ENCODE results near the gene PITRM1.

PITRM1 gene

DNA sequence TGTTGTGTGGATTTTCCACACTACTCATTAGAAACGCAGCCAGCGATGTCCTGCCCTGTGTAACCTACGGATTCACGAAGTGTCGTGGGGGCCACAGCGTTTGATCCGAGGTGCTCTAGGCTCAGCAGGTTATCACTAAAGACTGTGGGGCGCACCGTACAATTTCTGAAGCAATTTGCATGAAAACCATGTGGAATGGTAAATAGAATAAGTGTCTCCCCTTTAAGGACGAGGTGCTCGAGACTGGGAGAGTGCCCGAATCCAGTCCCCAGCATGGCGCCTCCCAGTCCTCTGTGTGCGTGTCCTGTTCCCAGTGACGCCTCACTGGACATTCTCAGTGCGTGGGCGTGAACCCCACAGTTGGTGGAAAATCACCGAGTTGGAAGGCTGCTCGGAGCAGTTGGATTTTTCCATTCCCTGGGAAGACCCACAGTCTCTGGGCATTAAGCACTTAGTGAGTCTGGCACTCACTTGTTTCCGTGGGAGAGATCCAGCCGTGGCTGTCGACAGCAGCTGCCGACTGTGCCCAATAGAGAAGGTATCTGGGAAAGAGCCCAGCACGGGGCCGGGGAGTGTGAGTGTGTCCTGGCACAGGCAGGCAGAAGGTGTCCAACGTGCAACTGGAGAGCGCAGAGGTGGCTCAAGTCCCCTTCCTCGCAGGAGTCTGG is 68.2 kb downstream of the PITRM1 start:
- peak in 32 of 51 donors; percentile 14 to 86 (median 54) for DNase-seq

DNA sequence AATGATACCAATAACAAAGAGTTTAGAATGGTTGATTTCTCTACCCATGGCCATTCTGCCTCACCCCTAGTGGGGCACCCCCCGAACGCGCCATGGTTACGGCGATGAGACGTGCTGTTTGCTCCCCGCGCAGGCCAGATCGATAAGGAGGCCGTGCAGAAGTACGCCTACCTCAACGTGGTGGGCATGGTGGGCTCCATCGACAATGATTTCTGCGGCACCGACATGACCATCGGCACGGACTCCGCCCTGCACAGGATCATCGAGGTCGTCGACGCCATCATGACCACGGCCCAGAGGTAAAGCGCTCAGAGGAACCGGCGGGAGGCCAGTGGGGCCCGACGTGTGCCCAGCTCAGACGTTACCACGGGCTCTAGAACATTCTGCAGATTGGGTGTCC is 68.9 kb downstream of the PITRM1 start:
- DNase-seq: no peak

DNA sequence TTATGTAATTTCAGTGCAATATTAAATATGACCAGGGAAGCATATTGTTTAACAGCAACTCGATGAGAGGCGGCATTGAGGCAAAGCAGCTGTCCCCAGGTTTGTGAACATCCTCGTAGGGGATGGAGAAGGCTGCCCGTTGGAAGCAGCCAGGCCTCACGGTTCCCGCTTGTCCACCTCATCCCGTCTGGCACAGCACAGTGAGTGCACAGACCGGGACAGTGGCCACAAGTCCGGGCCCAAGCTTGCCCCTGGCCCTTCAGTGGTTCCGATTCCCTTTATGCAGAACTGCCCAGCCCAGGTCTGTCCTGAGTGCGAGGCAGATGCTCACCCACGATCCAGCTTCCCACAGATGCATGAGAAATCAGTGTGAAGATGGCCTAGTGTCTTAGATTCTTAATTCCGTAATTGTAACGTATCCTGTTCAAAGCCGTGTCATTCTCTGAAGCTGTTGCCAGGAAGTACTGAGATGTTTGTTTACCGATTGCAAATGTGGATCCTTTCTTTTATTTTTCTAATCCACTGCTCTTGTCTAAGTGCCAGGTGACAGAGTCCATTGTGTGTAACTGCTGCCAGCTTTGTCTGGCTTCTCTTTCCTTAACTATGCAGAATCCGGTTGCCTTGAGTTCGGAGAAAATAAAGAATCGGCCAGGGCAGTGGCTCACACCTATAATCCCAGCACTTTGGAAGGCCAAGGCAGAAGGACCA is 69.7 kb downstream of the PITRM1 start:
- peak in 4 of 51 donors; percentile 16 to 47 (median 22) for DNase-seq

DNA sequence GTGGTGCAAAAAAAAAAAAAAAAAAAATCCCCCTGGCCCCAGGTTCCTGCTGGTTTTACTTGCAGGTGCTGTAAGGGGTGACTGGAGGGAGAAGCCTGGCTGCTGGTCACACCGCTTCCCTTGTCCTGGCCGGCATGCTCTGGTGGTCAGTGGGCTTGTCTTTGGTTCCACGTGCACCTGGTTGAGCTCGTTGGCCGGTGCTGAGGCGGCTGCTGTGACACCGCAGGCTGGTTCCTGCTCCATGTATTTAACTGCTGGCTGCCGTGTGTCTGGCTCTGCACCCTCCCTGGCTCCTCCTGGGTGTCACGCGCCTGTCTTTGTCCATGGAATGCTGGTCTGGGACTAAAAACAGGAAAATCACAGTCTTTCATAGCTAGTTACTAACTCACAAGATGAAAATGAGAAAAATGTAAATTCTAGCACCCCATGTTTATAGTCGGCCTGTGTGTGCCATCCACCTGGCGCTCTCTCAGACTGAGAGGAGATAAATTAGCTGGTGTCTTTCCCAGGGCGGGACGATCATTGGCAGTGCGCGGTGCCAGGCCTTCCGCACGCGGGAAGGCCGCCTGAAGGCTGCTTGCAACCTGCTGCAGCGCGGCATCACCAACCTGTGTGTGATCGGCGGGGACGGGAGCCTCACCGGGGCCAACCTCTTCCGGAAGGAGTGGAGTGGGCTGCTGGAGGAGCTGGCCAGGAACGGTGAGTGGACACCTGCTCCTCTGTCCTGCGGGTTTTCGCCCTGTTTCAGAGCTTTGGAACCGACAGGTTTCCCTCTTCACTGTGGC is 71.5 kb downstream of the PITRM1 start:
- DNase-seq: no peak

DNA sequence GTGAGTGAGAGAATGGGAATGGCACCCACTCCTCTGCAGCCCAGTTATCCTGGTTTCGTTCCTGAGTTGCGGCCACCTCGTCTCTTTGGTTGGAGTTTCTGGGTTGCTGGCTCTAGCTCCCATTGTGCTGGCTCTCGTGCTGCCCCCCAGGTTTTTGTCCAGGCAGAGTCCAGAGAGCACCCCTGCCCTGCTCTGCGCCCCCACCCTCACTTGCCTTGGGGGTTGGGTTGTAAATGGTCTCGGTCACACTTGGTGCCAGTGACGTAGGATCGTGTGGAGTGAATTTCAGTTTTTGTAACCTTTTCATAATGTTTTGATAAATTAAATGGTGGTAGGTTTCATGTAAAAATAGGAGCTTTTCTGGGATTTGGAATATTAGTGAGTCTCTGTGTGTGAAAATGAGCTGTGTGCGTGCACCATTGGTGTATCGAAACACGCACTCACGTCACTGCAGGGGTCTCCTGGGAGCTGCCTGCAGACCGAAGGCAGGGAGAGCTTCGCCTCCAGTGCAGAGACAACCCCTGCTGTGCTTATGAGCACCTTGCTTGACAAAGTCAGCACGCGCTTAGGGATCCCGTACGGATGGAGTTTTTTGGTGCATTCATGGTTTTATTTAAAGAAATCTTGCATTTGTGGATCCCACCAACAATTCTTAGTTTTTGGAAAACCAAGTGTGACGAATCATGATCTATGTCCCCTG is 72.3 kb downstream of the PITRM1 start:
- no peak for DNase-seq

DNA sequence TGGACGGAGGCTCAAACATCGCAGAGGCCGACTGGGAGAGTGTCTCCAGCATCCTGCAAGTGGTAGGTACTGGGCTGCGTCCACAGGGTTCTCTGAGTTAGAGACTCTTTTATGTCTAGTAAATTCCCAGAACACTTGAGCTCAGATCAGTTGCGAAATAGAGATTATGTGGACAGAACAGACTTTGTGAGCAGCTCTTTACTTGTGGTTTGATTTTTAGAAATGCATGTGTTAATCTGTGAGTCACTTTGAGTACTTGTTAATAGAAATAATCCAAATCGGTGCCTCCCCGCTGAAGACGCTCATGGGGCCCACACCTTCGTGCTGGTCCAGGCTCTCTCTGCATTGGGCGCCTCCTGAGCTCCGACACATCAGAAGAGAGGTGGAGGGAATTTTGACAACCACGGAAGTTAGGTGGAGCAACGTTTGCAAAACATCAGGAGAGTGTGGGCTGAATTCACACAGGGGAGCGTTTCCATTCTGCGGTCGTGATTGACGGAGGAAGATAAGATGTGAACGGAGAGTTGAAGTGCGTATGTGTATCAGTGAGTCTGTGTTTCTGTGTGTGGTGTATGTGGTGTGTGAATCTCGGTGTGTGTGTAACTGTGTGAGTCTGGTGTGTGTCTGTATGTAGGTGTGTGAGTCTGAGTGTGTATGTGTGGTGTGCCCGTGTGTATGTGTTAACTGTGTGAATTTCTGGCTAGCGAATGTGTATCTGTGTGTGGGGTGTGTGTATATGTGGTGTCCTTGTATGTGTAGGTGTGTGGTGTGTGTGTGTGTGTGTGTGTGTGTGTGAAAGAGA is 73.1 kb downstream of the PITRM1 start:
- no peak for DNase-seq

DNA sequence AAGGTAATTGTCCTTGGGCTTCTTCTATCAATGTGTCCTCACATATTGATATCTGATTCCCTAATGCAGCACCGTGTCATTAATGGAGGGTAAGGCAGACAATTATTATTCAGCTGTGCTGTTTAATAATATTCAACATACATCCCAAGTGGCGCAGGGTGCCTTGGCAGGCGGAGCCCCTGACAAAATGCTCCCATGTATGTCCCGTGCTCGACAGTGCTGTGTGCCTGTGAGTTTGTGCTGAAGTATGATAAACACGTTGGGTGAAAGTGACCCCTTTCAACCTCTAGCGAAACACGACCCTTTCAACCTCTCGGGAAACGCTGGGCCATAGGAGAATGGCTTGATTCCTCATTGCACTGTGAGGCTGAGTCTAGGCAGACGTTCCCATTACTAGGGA is 73.9 kb downstream of the PITRM1 start:
- no peak for DNase-seq

DNA sequence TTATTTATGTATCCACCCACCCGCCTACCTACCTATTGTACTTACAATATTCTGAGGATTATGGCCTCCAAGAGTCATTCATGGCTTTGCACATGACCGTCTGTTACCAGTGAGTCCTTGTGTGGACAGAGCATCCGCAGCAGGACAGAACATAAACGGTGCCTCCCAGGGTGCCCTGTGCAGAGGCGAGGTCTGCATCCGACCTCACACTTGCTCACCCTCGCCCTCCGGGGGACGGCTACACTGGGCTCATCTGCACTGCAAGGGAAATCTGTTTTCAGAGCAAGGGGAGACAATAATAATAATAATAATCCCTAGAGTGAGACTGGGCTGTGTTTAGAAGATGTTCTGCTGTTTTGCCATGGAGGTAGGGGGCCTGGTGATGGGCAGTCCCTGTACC is 75.4 kb downstream of the PITRM1 start:
- no peak for DNase-seq

DNA sequence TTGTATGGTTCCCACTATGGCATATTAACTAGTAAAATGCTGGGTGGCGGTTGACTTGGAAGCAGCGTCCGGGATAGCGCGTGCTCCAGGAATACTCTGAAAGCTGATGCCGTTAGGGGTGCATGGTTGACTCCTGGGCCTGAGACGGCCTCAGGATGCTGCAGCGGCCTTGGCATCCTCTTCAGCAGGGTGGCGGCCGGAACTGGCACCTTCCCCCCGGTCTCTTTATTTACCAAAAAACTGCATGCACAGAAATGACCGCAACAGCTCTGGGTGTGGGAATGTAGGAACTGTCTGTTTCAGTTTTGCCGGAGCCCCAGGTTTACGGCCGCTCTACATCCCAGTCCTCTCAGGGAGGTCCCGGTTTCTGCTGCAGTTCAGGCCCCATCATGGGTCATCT is 76.4 kb downstream of the PITRM1 start:
- DNase-seq: no peak

DNA sequence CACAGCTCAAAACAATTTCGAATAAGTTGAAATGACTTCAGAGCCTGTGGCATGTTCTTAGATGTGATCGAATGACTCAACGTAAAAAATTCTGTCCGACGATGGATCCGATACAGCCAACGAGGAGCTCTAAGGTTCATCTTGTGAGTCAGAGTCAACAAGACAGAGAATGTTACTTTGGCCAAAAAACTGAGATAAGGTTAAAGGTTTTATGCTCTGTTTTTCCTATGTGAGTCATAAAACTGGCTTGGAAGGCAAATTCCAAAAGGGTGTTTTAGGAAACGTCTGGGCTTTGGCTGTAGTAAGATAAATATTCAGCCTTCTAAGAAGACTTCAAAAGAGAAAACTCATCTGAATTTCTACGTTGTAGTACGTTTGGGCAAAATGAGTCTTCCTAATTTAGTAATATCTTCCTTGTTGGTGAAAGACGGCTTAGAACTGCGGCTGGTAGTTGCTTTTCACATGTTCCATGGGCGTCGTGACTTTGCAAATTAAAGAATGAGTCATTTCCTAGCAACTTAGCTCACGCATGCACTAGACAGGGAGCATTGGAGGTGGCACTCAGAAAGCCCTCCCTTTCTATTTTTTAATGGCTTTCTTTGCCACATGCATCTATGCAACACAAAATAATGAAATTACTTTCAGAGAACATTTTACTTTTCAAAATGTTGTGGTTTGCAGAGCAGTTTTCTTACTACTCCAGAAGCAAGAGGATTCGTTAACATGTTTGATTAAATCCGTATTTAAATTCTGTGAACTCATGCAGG is 77.0 kb downstream of the PITRM1 start:
- DNase-seq: peak in 3 of 51 donors; percentile 12 to 53 (median 35)

DNA sequence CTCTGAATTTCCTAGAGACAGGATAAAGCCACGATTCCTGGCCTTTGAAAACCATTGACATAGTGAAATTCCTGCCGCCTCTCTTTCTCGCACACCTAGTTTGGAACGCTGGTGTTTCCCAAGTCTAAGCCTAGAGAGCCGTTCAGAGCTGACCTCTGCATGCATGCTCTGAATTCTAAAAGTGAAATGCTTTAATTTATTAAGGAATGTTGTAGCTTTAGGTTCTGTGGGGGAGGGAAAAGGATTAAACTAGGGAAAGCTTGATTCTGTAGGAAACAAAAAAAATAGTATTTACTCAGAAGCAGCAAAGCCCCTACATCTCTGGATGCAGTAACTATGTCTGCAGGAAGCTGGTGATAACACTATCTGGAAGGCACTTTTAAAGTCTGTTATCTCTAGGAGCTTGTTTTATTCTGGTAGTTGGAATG is 78.0 kb downstream of the PITRM1 start:
- DNase-seq: no peak

DNA sequence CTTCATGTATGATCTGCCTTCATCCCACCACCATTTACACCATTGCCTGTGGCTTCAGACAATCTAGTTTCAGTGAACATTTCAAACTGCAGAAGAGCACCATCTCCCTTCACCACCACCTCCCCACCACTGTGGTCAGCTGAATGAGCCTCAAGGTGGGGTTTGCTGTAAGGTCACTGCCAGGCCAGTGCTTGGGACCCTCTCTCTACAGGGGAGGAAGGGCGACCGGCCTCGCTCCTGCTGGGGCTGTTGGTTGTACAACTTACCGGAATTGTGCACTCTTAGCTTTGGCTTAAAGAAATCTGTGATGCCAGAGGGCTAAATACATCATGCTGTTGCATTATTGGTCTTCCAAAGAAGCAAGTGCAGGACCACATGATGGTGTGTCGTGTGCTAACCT is 78.6 kb downstream of the PITRM1 start:
- no peak for DNase-seq

DNA sequence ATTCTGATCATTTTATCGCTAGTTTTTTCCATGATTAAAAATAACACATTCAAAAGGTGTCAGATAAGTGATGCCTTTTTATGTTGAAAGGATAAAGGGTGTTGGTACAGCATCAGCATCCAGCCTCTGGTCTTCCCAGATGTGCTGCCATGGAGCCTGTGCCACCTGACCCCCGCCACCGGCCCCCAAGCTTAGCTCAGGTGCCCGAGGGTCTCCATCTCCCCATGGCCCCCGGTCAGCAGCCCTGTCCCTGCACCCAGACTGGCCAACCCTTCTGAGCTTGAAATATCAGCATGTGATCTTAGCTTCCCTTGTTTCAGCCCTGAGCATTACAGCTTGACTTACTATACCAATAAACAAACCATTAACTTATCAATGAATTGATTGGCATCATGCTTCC is 80.7 kb downstream of the PITRM1 start:
- DNase-seq: no peak

DNA sequence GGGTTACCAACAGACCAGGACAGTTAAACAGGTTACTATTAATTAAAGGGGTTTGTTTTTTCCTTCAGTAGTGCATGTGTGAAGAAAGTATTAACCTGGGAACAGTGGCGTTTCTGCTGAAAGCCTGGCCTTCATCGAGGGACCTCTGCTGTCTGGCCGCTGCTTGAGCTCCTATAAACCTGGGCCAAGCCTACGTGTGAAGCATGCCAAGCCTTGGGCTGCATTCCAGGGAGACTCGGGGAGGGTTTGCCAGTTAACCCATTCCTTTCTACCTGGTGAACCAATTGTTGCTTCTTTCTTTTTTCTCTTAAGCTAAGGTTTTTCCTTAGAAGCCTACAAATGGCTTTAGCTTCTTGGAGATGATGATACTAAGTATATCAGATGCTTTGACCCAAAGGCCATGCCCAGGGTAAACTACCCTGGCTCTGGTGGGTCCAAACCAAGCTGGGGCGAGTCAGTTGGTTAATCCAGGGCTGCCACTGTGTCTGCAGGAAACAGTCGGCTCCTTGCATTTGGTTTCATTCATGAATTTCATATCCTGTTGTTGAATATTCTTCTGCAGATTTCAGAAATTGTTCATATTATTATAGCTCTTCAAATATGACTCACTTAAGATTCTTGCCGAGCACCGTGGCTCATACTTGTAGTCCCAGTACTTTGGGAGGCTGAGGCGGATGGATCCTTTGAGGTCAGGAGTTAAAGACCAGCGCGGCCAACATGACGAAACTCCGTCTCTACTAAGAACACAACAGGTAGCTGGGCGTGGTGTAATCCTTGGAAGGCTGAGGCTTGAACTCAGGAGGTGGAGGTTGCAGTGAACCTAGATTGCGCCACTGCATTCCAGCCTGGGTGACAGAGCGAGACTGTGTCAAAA is 81.4 kb downstream of the PITRM1 start:
- DNase-seq: peak in 29 of 51 donors; percentile 11 to 74 (median 49)

DNA sequence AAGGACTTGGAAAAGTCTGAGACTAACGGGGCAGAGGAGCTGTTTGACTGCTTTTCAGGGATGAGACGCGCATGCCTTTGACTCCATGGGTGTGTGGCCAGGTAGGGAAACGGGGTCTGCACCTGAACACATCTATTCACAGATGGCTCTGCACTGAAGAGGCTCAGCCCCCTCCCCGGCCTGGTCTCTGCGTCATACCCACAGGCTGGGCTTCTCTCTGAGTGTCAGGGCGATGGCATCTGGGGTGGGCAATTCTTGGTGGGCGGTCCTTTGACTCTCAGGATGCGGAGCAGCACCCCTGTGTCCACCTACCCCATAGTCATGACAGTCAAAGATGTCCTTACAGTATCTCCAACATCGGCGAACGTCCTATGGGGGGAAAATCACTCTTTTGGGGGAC is 82.2 kb downstream of the PITRM1 start:
- no peak for DNase-seq

All from hypothalamus (tissue), 51 donors.